ENCODE results near the gene FEZF1. TPM values are rescaled to one million over a fixed set of nuclear protein-coding genes. Genes with fewer than 3 reads are reported as not detected.
A peak's percentile ranks its signal among the peaks of the same experiment; 100 is the strongest.

Gene FEZF1
- total and polyA plus RNA-seq, 2 of the 4 experiments (the other 2 are of a cell fraction) = not detected

DNA sequence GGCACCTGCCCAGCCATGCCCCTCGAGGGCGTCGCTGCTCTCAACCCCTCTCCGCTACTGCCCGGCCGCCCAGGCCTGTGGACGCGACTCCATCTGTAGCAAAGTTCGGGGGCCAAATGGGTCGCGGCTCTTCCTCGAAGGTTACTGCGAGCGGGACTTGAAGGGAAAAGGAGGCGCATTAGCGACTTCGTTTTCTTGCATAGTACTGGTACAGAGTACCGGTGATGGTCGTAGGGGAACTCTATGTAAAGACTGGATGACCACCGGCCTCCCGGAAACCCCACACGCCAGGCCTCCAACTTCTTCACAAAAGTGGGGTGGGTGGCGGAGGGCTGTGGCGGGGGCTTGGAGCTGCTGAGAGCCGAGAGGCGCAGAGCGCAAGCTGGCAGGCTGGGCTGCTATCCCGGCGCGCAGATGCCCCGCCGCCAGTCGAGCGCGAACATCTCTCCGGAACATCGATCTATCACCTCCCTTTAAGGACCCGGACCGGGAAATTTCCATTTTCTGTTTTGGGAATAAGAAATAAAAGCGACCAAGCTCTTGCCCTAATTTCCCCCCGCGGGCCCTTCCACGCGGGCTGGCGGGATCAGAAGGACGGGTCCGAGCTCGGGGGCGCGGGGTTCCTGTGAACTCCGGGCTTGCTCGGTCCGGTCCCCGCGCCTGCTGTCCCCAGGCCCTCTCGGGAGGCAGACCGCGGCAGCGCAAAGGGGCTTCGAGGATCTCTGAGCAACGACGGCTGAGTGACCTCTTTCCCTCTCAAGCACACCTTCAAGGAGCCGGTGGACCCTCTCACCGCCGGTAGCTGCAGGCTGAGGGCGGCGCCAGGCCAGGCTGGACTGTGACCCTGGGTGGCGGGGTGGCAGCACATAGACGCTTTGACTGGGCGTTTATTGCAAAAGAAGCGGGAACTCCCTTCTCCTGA is 12.2 kb upstream of the FEZF1 start (continued):
- TF ChIP-seq RAD21 (IDR thresholded peaks at IDR 0.05; ENCODE audit: low read length) = no peak

DNA sequence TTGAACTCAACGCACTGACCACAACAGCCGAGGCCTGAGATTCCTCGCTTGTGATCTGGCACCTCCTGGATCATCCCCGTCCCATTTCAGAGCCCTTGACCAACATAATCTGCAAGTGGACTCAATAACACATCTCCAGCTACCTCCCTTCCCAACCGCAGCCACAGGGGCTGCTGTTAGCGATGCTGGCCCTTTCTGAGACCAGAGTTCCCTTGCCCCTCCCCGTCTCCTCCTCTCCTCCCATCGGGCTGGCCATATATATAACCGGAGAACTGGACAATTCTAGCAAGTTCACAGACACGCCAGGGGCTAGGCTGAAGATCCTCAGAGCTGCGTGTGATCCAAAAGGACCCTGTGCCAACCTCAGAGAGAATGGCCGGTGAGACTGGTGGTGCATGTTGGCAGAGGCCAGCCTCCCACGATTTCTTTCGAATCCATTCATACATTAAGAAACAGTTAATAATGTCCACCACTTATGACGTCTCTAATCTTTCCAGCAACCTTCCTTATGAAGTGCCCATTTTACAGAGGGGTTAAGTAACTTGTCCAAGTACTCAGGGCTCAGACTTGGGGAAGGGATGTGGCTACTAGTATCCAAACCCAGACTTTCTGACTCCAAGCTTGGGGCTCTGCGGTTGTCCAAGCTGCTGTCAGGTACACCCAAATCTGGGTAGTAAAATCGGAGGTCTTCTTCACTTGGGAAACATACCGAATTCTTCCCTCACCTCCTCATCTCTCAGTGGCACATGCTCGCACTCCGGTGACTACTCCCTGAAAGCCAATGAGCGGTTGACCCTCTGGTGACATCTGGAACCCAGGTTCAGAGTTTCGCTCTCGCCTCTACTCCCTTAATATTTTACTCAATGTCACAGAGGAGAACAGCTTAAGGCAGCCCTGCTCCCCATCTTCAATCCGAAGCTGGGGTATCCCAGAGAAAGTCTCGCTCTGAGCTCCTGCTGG is 11.2 kb upstream of the FEZF1 start:
- POLR2A ChIA-PET (ENCODE audit: unreplicated experiment) = no interaction called here
- Histone ChIP-seq H3K4me1 (ENCODE audit: control insufficient read depth, insufficient read depth, low read length) (no peaks in the 10 kb centered on the region), H3K18ac (ENCODE audit: low read depth, low read length) (no peak overlapping the region), H3K9ac (ENCODE audit: low read depth, low read length) (no peak overlapping the region), H2BK20ac (ENCODE audit: low read depth, low read length) (no peak overlapping the region), H3K36me3 (ENCODE audit: control insufficient read depth, insufficient read depth, low read length) (no peaks in the 10 kb centered on the region), H3K27me3 (ENCODE audit: control insufficient read depth, insufficient read depth, low read length) (peaks cover 52% of the 10 kb centered on the region), H4K5ac (ENCODE audit: low read depth, low read length) (no peak overlapping the region), H3K79me1 (ENCODE audit: low read depth in 1 of 2, low read length in 2 of 2) (no peaks in the 10 kb centered on the region), H2BK120ac (ENCODE audit: low read depth, low read length) (no peak overlapping the region), H3K9me1 (ENCODE audit: insufficient read depth, low read length) (no peaks in the 10 kb centered on the region), H3K14ac (replicated peaks; ENCODE audit: low read depth, low read length) (no peak overlapping the region), H2AK9ac (replicated peaks; ENCODE audit: low read depth, low read length, poor library complexity) (peak overlapping the region; percentile 40), H3K9me3 (ENCODE audit: control insufficient read depth, insufficient read depth, low read length) (peaks cover 2% of the 10 kb centered on the region; the same call in 1 of the 2 replicates), H4K20me1 (ENCODE audit: insufficient read depth, low read length) (no peaks in the 10 kb centered on the region), H2AFZ (replicated peaks; ENCODE audit: low read length, poor library complexity) (no peak overlapping the region), H2BK5ac (ENCODE audit: low read depth, low read length, poor library complexity, severe bottlenecking) (no peak overlapping the region), H3K4me3 (ENCODE audit: insufficient read depth, low read depth, low read length) (no peak overlapping the region), H3K4me2 (ENCODE audit: low read depth, low read length) (no peak overlapping the region), H3K56ac (ENCODE audit: extremely low read depth, insufficient read depth, low read length) (no peak overlapping the region), H2BK15ac (ENCODE audit: low read depth, low read length) (no peak overlapping the region), H4K8ac (ENCODE audit: low read depth in 2 of 2, low read length in 2 of 2) (no peak overlapping the region), H3K27ac (ENCODE audit: insufficient read depth, low read length) (no peak overlapping the region), H3K23ac (ENCODE audit: low read depth, low read length) (no peak overlapping the region), H3K4ac (ENCODE audit: low read depth, low read length) (no peak overlapping the region), H2AK5ac (ENCODE audit: low read depth, low read length) (no peak overlapping the region), H4K91ac (ENCODE audit: insufficient read depth, low read depth, low read length) (no peak overlapping the region)
- ATAC-seq (ENCODE audit: low read depth) (no peak), DNase-seq (no peak)
- in situ Hi-C loops (cut with MboI; ENCODE audit: low sequenced_read_pairs) (no loop called here), dilution Hi-C loops (cut with HindIII; ENCODE audit: low sequenced_read_pairs, unreplicated experiment) (no loop called here), intact Hi-C loops (cut with micrococcal nuclease) (no loop called here)
- CTCF ChIA-PET = no interaction called here
- BruUV-seq (replicated peaks) = no TSS peak
- 0% methylated on average over 1 of the region's 25 CpGs; no CpG with 5 or more reads in 1 of the 2 experiments for WGBS, 2 experiments (ENCODE audit: extremely low coverage in 2 of 2, insufficient read length in 1 of 2)
- TF ChIP-seq RAD21 (IDR thresholded peaks at IDR 0.05; ENCODE audit: low read length) = no peak
- TF ChIP-seq POLR2A (IDR thresholded peaks at IDR 0.05; ENCODE audit: low read depth, low read length) = no peak
- no peak for TF ChIP-seq RFX5 (IDR thresholded peaks at IDR 0.05; ENCODE audit: low read depth, low read length)
- TF ChIP-seq MAFK (IDR thresholded peaks at IDR 0.05; ENCODE audit: low read depth, low read length) = no peak
- TF ChIP-seq, protein P1, sequence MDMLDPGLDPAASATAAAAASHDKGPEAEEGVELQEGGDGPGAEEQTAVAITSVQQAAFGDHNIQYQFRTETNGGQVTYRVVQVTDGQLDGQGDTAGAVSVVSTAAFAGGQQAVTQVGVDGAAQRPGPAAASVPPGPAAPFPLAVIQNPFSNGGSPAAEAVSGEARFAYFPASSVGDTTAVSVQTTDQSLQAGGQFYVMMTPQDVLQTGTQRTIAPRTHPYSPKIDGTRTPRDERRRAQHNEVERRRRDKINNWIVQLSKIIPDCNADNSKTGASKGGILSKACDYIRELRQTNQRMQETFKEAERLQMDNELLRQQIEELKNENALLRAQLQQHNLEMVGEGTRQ (IDR thresholded peaks at IDR 0.05; ENCODE audit: low read depth, low read length) = no peak
- TF ChIP-seq SMC3 (IDR thresholded peaks at IDR 0.05; ENCODE audit: low read depth, low read length) = no peak
- TF ChIP-seq, protein P2, sequence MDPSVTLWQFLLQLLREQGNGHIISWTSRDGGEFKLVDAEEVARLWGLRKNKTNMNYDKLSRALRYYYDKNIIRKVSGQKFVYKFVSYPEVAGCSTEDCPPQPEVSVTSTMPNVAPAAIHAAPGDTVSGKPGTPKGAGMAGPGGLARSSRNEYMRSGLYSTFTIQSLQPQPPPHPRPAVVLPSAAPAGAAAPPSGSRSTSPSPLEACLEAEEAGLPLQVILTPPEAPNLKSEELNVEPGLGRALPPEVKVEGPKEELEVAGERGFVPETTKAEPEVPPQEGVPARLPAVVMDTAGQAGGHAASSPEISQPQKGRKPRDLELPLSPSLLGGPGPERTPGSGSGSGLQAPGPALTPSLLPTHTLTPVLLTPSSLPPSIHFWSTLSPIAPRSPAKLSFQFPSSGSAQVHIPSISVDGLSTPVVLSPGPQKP (IDR thresholded peaks at IDR 0.05; ENCODE audit: borderline replicate concordance, low read depth, low read length) = no peak
- no peak for TF ChIP-seq RCOR1 (IDR thresholded peaks at IDR 0.05; ENCODE audit: insufficient replicate concordance, low read length)
- no peak for TF ChIP-seq MAZ (IDR thresholded peaks at IDR 0.05; ENCODE audit: borderline replicate concordance, low read depth, low read length)
- no peak for TF ChIP-seq FOS (IDR thresholded peaks at IDR 0.05; ENCODE audit: low read depth, low read length)
- TF ChIP-seq CEBPB (IDR thresholded peaks at IDR 0.05; ENCODE audit: low read depth, low read length) = no peak
- TF ChIP-seq BHLHE40 (IDR thresholded peaks at IDR 0.05; ENCODE audit: low read depth, low read length) = no peak
- TF ChIP-seq NFE2L2 (IDR thresholded peaks at IDR 0.05; ENCODE audit: low read depth, low read length) = no peak

All from IMR-90 (cell line).